Measurements from ENCODE around the gene MYO3B. TPM values are rescaled to one million over a fixed set of nuclear protein-coding genes. Genes with fewer than 3 reads are reported as not detected.

The MYO3B gene
- total RNA-seq, 1 experiment from 2014 or later: 0.63 TPM

DNA sequence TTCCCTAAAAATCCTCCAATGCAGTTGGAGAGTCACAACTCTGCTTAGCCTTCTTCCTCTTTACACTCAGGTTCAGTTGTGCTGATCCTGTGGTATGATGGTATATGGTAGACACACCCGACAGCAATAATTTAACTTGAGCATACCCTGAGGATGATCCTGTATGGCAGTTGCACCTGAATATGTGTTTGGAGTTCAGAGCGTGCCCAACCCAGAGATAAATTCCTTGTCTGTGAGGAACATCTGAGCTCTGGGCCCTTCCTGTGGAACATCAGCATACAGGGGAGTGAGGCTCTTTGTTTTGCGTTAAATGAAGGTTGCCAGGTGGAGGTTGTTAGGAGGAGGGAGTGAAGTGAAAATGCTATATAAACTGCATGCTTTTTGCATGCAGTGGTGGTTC is 187.7 kb downstream of the MYO3B start:
- Histone ChIP-seq H2BK20ac (ENCODE audit: low read depth, low read length, poor library complexity, severe bottlenecking) (no peak overlapping the region), H2AFZ (ENCODE audit: low read length) (no peak overlapping the region), H3K9me3 (ENCODE audit: control insufficient read depth, low read depth, low read length) (no peaks in the 10 kb centered on the region), H3K23me2 (ENCODE audit: insufficient read length, low read depth, low read length, poor library complexity, severe bottlenecking) (no peaks in the 10 kb centered on the region), H4K91ac (ENCODE audit: insufficient read length, low read depth, low read length) (no peak overlapping the region), H3T11ph (ENCODE audit: low read length) (no peak overlapping the region), H3K9ac (ENCODE audit: extremely low read depth, insufficient read length, low read length) (no peak overlapping the region), H3K79me1 (ENCODE audit: insufficient read depth, low read depth, low read length, poor library complexity, severe bottlenecking) (no peaks in the 10 kb centered on the region), H3K56ac (ENCODE audit: insufficient read length, low read depth, low read length) (no peak overlapping the region), H4K8ac (replicated peaks; ENCODE audit: insufficient read length, low read depth, low read length) (no peak overlapping the region), H3K23ac (ENCODE audit: insufficient read length, low read depth, low read length) (no peak overlapping the region), H2BK5ac (ENCODE audit: insufficient read length, low read length) (no peak overlapping the region), H2AK5ac (ENCODE audit: insufficient read length, low read length) (no peak overlapping the region), H3K18ac (ENCODE audit: insufficient read length, low read depth, low read length) (no peak overlapping the region), H2BK120ac (ENCODE audit: low read depth, low read length, poor library complexity, severe bottlenecking) (no peak overlapping the region), H3K79me2 (ENCODE audit: insufficient read depth, low read length) (no peaks in the 10 kb centered on the region), H3K27ac (ENCODE audit: insufficient read length, low read depth, low read length) (no peak overlapping the region), H3K14ac (ENCODE audit: insufficient read depth, low read length) (no peak overlapping the region), H4K20me1 (ENCODE audit: control insufficient read depth, insufficient read depth, insufficient read length) (no peaks in the 10 kb centered on the region), H3K27me3 (ENCODE audit: insufficient read depth, low read length) (no peaks in the 10 kb centered on the region; the same call in 1 of the 2 replicates), H3K4me1 (ENCODE audit: insufficient read depth, low read length) (peaks cover 13% of the 10 kb centered on the region; the same call in 1 of the 2 replicates), H2BK15ac (ENCODE audit: low read depth, low read length) (no peak overlapping the region), H3K4me2 (ENCODE audit: insufficient read depth, insufficient read length, low read length) (no peak overlapping the region), H4K5ac (ENCODE audit: insufficient read length, low read depth, low read length) (no peak overlapping the region), H2BK12ac (ENCODE audit: insufficient read length, low read depth, low read length) (no peak overlapping the region), H3K4ac (ENCODE audit: low read depth, low read length) (no peak overlapping the region)
- H3K9me3 Mint-ChIP-seq: no peaks in the 10 kb centered on the region
- 0 out of 7 replicates have a peak, but pooled peaks cover 0 to 4% (median 0%) of the 10 kb centered on the region in 3 experiments for H3K36me3 Mint-ChIP-seq (ENCODE audit: insufficient read depth in 1 of 3, low read depth in 3 of 3)
- no peak overlapping the region for H3K27ac Mint-ChIP-seq
- DNase-seq: no peak
- no peaks in the 10 kb centered on the region; the same call in 1 of the 2 replicates for H3K27me3 Mint-ChIP-seq (ENCODE audit: low read depth)
- no peak overlapping the region for H3K4me3 Mint-ChIP-seq
- TF ChIP-seq CTCF (conservative IDR thresholded peaks at IDR 0.05): no peak
- WGBS (ENCODE audit: extremely low coverage, insufficient read length, low lambda C conversion rate): no CpG with 5 or more reads among the region's 3 CpGs
- peaks cover 59 to 73% of the 10 kb centered on the region in 2 experiments for H3K4me1 Mint-ChIP-seq

Measured in H9 (cell line).